Natural killer cell (primary cell): ENCODE measurements around the gene AICDA. TPM values are rescaled to one million over a fixed set of nuclear protein-coding genes. Genes with fewer than 3 reads are reported as not detected.

Experiments
- ATAC-seq, 3 donors: fragments of 150-1000 bp in 2 of 3; fragments of 200-7000 bp in 1 of 3; cut with Tn5 transposase; 1 replicate in 1 of 3; 2 replicates in 2 of 3; pipeline ENCODE4 v1.10.0; 2021; ENCODE audit warnings: mild to moderate bottlenecking in 2 of 3, moderate library complexity in 2 of 3
- DNase-seq, 2 donors: peaks; one replicate each; pipeline versions ENCODE4 v3.0.0 to v3.0.0-alpha.2; 2013 to 2021; ENCODE audit warnings: mixed read lengths in 1 of 2
- H3K27ac ChIP-seq: one replicate; pipeline ENCODE4 v1.5.1; 2013; ENCODE audit warnings: mild to moderate bottlenecking, low read length
- H3K27me3 ChIP-seq: one replicate; pipeline ENCODE4 v1.6.1; 2013; ENCODE audit warnings: low read length; ENCODE audit not compliant: control insufficient read depth, insufficient read depth
- H3K36me3 ChIP-seq: one replicate; pipeline ENCODE4 v1.6.1; 2013; ENCODE audit warnings: low read length; ENCODE audit not compliant: control insufficient read depth, insufficient read depth
- H3K4me1 ChIP-seq: one replicate; pipeline ENCODE4 v1.6.1; 2013; ENCODE audit warnings: low read length; ENCODE audit not compliant: control insufficient read depth, insufficient read depth
- H3K4me3 ChIP-seq: one replicate; pipeline ENCODE4 v1.5.1; 2013; ENCODE audit warnings: low read length
- H3K9me3 ChIP-seq: one replicate; pipeline ENCODE4 v1.6.1; 2013; ENCODE audit warnings: low read length; ENCODE audit not compliant: control insufficient read depth, insufficient read depth
- H3K27ac Mint-ChIP-seq, 2 donors: one replicate each; pipeline ENCODE4 v1.8.0; 2022; ENCODE audit warnings: mild to moderate bottlenecking in 2 of 2, mixed read lengths in 2 of 2, moderate library complexity in 1 of 2
- H3K27me3 Mint-ChIP-seq, 2 donors: one replicate each; pipeline ENCODE4 v1.8.0; 2022; ENCODE audit warnings: low read depth in 2 of 2, mixed read lengths in 2 of 2
- H3K36me3 Mint-ChIP-seq: one replicate; pipeline ENCODE4 v1.8.0; 2022; ENCODE audit warnings: mixed read lengths
- H3K4me1 Mint-ChIP-seq, 2 donors: one replicate each; pipeline ENCODE4 v1.8.0; 2022; ENCODE audit warnings: mixed read lengths in 2 of 2
- H3K4me3 Mint-ChIP-seq: one replicate; pipeline ENCODE4 v1.8.0; 2022; ENCODE audit warnings: mild to moderate bottlenecking, moderate library complexity, mixed read lengths
- H3K9me3 Mint-ChIP-seq, 2 donors: one replicate each; pipeline ENCODE4 v1.8.0; 2022; ENCODE audit warnings: mixed read lengths in 2 of 2
- WGBS: methylation state at CpG from one replicate; pipeline ENCODE4 v1.1.7; 2013; ENCODE audit warnings: missing lambda C conversion rate; ENCODE audit not compliant: insufficient coverage; 5-methylcytosine and 5-hydroxymethylcytosine counted together
- intact Hi-C: fragments of 100-400 bp; cut with micrococcal nuclease; formaldehyde crosslinking; loops from one replicate; pipeline ENCODE4 v1.14.2; 2022
- total RNA-seq, 4 donors: library from RNA; stranded (reverse); fragments of 120-200 nt in 1 of 4; gene quantifications; one replicate each; pipeline versions ENCODE4 v1.2.3 to v1.2.4, GENCODE V29; 2013 to 2022
- TF ChIP-seq, protein P1 (sequence below): fragments of 200-600 bp; IDR thresholded peaks from one replicate; pipeline ENCODE4 v1.8.0; 2022; ENCODE audit warnings: antibody characterized with exemption

AICDA gene
- total RNA-seq = not detected
- total RNA-seq (2013) = 0.29 TPM

GRCh38 chr12:8612629-8613028 is at the start of gene AICDA:
AICDA (minus strand) TSS chr12:8612859; CDS start chr12:8612767, 92 bp downstream.
- Histone ChIP-seq H3K27ac (no peak within 1 kb of the TSS), H3K4me1 (no peaks in the 10 kb centered on the region), H3K4me3 (no peak within 1 kb of the TSS), H3K27me3 (no peaks in the 10 kb centered on the region), H3K36me3 (no peaks in the 10 kb centered on the region), H3K9me3 (no peaks in the 10 kb centered on the region)
- no peak within 1 kb of the TSS for H3K27ac Mint-ChIP-seq
- no peak for DNase-seq
- H3K4me3 Mint-ChIP-seq = no peak within 1 kb of the TSS
- H3K27me3 Mint-ChIP-seq = peaks cover 0 to 8% of the 10 kb centered on the region in 2 donors
- TF ChIP-seq, protein P1, sequence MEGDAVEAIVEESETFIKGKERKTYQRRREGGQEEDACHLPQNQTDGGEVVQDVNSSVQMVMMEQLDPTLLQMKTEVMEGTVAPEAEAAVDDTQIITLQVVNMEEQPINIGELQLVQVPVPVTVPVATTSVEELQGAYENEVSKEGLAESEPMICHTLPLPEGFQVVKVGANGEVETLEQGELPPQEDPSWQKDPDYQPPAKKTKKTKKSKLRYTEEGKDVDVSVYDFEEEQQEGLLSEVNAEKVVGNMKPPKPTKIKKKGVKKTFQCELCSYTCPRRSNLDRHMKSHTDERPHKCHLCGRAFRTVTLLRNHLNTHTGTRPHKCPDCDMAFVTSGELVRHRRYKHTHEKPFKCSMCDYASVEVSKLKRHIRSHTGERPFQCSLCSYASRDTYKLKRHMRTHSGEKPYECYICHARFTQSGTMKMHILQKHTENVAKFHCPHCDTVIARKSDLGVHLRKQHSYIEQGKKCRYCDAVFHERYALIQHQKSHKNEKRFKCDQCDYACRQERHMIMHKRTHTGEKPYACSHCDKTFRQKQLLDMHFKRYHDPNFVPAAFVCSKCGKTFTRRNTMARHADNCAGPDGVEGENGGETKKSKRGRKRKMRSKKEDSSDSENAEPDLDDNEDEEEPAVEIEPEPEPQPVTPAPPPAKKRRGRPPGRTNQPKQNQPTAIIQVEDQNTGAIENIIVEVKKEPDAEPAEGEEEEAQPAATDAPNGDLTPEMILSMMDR = no peak
- peaks cover 0 to 10% of the 10 kb centered on the region in 2 donors for H3K4me1 Mint-ChIP-seq
- ATAC-seq = no peak
- WGBS = 77% methylated on average over 2 of the region's 2 CpGs
- H3K36me3 Mint-ChIP-seq = no peaks in the 10 kb centered on the region
- H3K9me3 Mint-ChIP-seq = no peaks in the 10 kb centered on the region
- intact Hi-C loops = no loop called here

DNA sequence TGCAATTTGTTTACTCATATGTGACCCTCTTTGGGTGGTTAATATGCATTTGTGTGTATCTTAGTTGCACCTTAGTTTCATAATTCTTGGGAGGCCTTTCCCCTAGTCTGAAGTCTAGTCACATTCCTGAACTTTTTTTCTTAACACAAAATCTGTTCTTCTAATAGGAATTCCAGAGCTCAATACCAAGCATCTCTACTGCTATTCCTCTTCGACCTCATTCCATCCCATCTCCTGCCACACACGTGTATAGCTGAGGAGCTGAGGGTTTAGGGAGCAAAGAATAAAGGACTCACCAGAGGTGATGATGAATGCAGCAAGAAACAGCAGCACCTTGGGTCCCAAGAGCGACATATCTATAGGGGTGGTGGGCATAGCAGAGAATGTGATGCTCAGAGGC is 49.1 kb upstream of the AICDA start:
- ATAC-seq = no peak
- Histone ChIP-seq H3K27ac (no peak overlapping the region), H3K4me1 (no peaks in the 10 kb centered on the region), H3K27me3 (no peaks in the 10 kb centered on the region), H3K4me3 (no peak overlapping the region), H3K9me3 (no peaks in the 10 kb centered on the region), H3K36me3 (no peaks in the 10 kb centered on the region)
- H3K36me3 Mint-ChIP-seq = no peaks in the 10 kb centered on the region
- DNase-seq = no peak
- no peak overlapping the region for H3K4me3 Mint-ChIP-seq
- H3K27ac Mint-ChIP-seq = no peak overlapping the region
- H3K4me1 Mint-ChIP-seq = no peaks in the 10 kb centered on the region
- 86% methylated on average over 2 of the region's 3 CpGs for WGBS
- intact Hi-C loops = no loop called here
- TF ChIP-seq, protein P1 = no peak
- no peaks in the 10 kb centered on the region for H3K9me3 Mint-ChIP-seq
- H3K27me3 Mint-ChIP-seq = peaks cover 9 to 10% of the 10 kb centered on the region in 2 donors

DNA sequence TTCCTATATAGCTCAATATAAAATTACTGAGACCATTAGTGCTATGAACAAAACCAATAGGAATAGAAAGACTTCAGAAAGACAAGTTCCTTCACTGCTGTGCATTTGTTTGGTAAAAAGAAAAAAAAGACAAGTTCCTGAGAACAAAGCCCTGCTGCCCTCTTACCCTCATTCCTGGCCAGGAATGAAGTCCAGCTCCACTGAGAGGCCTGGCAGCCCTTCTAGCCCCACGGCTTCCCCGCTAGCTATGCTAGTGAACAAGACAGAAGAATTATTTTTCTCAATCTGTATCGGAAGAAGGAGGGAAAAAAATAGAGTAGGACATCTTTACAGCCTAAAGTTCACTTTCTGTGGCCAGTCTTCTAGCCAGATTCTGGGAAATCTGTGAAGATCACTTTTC is 48.4 kb upstream of the AICDA start:
- H3K27me3 Mint-ChIP-seq = peaks cover 9 to 10% of the 10 kb centered on the region in 2 donors
- no peaks in the 10 kb centered on the region for H3K9me3 Mint-ChIP-seq
- TF ChIP-seq, protein P1 = no peak
- H3K4me3 Mint-ChIP-seq = no peak overlapping the region
- Histone ChIP-seq H3K9me3 (no peaks in the 10 kb centered on the region), H3K27ac (no peak overlapping the region), H3K4me1 (no peaks in the 10 kb centered on the region), H3K27me3 (no peaks in the 10 kb centered on the region), H3K36me3 (no peaks in the 10 kb centered on the region), H3K4me3 (no peak overlapping the region)
- no peak overlapping the region for H3K27ac Mint-ChIP-seq
- DNase-seq = no peak
- no peaks in the 10 kb centered on the region for H3K36me3 Mint-ChIP-seq
- no peak for ATAC-seq
- 100% methylated on average over 3 of the region's 3 CpGs for WGBS
- no peaks in the 10 kb centered on the region for H3K4me1 Mint-ChIP-seq
- intact Hi-C loops = no loop called here

DNA sequence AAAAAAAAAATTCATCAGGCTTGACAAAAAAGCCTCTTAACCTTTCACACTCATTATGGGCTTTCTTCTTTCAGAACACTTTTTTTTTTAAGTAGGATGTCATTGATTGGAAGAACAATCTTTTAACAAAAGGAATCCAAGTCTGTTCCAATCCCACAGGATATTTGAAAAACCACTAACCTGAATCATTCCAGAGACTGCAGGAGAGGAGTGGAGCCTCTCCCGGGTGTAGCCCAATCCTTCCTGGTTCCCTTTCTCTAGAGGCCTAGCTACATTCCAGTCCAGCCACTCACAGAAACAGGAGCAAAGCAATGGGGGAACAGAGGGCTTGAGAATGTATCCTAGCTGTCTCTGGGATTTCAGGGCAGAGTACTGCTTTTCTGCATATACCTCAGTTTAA is 45.7 kb upstream of the AICDA start:
- H3K4me3 Mint-ChIP-seq = no peak overlapping the region
- H3K27ac Mint-ChIP-seq = no peak overlapping the region
- Histone ChIP-seq H3K27me3 (no peaks in the 10 kb centered on the region), H3K4me1 (no peaks in the 10 kb centered on the region), H3K4me3 (no peak overlapping the region), H3K36me3 (no peaks in the 10 kb centered on the region), H3K27ac (no peak overlapping the region), H3K9me3 (no peaks in the 10 kb centered on the region)
- TF ChIP-seq, protein P1 = no peak
- no peaks in the 10 kb centered on the region for H3K9me3 Mint-ChIP-seq
- intact Hi-C loops = no loop called here
- WGBS = 100% methylated on average over 1 of the region's 1 CpG
- no peak for DNase-seq
- H3K27me3 Mint-ChIP-seq = peaks cover 0 to 7% of the 10 kb centered on the region in 2 donors
- H3K4me1 Mint-ChIP-seq = no peaks in the 10 kb centered on the region
- H3K36me3 Mint-ChIP-seq = no peaks in the 10 kb centered on the region
- no peak for ATAC-seq
